Astrocyte of the cerebellum (primary cell): ENCODE measurements around the gene UQCC5.

Experiments
- DNase-seq: peaks from one replicate; pipeline ENCODE4 v3.0.0-alpha.2; 2011; ENCODE audit warnings: low read depth
- H3K4me3 ChIP-seq: 2 replicates; pipeline ENCODE4 v1.5.1; 2011; ENCODE audit warnings: mild to moderate bottlenecking, low read depth, low read length, moderate library complexity
- CTCF ChIP-seq: IDR thresholded peaks from 2 replicates; pipeline ENCODE4 v1.5.1; 2012; ENCODE audit warnings: low read length, low read depth, moderate library complexity, mild to moderate bottlenecking; ENCODE audit errors: missing control alignments
- in situ Hi-C: cut with HindIII; loops from 2 replicates; pipeline ENCODE4 v1.10.0; 2017; ENCODE audit warnings: low sequenced_read_pairs

UQCC5 gene

DNA sequence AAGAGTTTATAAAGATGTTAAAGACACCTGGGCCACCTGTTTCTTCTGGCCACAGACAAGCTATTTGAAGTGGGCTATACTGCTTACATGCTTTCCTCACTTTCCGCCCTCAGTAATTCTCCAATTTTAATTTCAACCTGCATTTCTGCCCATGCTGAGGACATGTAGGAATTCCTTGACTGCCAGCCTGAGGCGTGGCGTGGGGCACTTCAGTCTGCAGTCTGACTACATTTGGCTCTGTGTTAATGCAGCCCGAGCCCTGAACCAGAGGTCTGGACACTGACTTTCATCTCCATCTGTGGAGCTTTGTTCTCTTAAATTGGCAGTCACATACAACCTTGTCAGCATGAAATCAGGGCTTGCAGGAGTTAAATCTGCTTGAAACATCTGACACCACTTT, 8.5 kb downstream of the UQCC5 start:
- TF ChIP-seq CTCF = no peak
- H3K4me3 ChIP-seq = no peak overlapping the region
- no peak for DNase-seq
- in situ Hi-C loops = no loop called here

DNA sequence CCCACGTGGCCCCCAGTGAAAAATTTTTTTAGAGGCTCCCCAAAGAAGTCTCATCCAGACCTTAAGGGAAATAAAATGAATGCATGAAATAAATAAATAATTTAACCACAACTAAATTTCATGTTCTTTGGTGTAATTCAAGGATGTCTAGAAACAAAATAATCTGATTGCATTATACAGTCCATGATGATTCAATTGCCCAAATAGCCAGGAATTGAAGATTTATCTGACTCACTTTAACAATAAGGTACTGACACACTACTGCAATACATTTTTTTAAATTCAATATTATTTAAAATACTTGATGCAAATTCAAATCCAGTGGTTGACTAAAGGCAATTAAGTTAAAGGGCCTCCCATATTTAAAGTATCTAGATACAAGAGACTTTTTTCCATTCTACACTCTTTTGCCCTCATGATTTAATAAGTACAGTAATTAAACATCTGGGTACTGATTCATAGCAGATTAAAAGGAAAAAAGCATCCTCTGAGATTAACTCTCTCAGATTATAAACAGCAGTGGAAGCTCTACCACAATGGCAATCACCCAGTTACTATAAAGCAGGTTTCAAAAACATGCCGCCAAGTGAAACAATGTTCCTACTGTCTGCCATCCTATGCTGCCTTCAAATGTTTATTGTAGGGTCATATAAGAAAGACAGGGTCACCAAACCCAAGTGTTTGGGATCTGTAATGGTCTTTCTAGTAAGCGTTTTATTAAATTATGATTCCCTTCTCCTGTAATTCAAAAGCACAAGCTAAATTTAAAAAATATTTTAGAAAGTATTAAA, 9.9 kb downstream of the UQCC5 start:
- no peak overlapping the region for H3K4me3 ChIP-seq
- in situ Hi-C loops = no loop called here
- no peak for TF ChIP-seq CTCF
- DNase-seq = no peak

DNA sequence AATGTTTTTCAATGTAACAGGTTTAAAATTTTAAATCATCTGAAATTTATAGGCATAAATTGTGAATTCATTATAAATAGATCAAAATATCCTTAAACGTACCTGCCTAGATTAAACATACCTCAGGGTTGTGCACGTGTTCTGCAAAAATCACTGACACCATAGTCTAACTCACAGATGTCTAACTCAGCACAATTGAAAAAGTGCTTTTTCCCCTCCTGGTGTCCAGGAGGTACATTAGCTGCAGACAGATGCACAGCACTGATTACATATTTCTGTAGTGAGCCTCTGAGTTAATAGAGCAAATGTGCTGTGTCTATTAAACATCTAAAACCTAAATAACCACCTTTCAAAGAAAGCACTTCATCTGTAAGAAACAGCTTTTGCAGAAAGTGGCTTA, 10.7 kb downstream of the UQCC5 start:
- TF ChIP-seq CTCF = no peak
- no peak overlapping the region for H3K4me3 ChIP-seq
- DNase-seq = no peak
- in situ Hi-C loops = no loop called here

GRCh38 chr3:52551118-52551517, 14.7 kb downstream of the UQCC5 start:
- no peak for DNase-seq
- H3K4me3 ChIP-seq = no peak overlapping the region
- in situ Hi-C loops = no loop called here
- TF ChIP-seq CTCF = no peak

GRCh38 chr3:52552089-52552488, 15.7 kb downstream of the UQCC5 start:
- H3K4me3 ChIP-seq = no peak overlapping the region
- DNase-seq = no peak
- no peak for TF ChIP-seq CTCF
- in situ Hi-C loops = no loop called here

DNA sequence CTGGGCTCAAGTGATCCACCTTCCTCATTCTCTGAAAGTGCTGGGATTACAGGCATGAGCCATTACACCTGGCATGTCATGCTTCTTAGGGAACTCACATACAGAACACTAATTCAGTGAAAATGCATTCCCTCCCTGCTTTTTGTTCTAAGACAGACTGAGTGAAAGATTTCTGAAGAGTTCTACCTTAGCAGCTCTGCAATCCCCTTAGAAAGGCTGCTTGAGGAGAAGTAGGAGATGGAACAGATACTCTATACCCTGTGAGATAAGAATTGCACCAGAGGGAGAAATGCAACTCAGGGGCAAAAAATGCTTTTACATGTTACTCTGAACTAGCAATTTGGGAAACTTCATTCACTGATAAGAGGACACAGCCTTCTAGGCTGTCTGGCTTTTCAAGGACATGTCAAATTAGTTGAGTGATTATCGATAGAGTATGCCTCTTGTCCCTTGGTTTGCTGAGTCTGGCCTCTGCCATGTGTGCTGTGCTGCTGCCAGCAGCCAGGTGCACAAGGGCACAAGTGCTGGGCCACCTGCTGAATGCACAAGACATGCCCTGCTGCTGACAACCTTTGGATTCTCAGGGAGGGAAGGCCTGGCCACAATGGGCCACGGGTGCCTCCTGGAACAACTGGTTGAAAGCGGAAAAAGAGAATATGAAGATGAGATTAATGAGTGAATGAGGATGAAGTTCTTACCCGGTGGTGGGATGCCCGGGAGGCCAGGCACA, 17.8 kb downstream of the UQCC5 start:
- no peak for TF ChIP-seq CTCF
- in situ Hi-C loops = no loop called here
- no peak overlapping the region for H3K4me3 ChIP-seq
- no peak for DNase-seq
